Stimulated activated CD8-positive, alpha-beta memory T cell treated with anti-CD3 and anti-CD28 coated beads, Interleukin-4, amount 100 ng/mL, for 24 hours (primary cell): Measurements from ENCODE around the gene MRPL20.

ENCODE experiments used
- DNase-seq: peaks from one replicate; pipeline ENCODE4 v3.0.0-alpha.2; 2020; ENCODE audit warnings: low read depth

MRPL20 gene

GRCh38 chr1:1361233-1361981, 45.7 kb downstream of the MRPL20 start:
- no peak for DNase-seq

- DNase-seq, result no peak
Measured at GRCh38 chr1:1360506-1361169, 46.5 kb downstream of the MRPL20 start.

- no peak for DNase-seq
Measured at GRCh38 chr1:1359664-1360468, 47.2 kb downstream of the MRPL20 start.

- no peak for DNase-seq
Measured at GRCh38 chr1:1359308-1359663, 47.8 kb downstream of the MRPL20 start.

GRCh38 chr1:1358433-1359271, 48.4 kb downstream of the MRPL20 start, which contains the start of gene MXRA8:
TSS of gene MXRA8 (minus strand) at chr1:1358555. CDS start at chr1:1358504, 51 bp downstream.
- DNase-seq, result no peak

- no peak for DNase-seq
Measured at GRCh38 chr1:1357871-1358432, 49.1 kb downstream of the MRPL20 start.

- no peak for DNase-seq
Measured at GRCh38 chr1:1356796-1357401, 50.2 kb downstream of the MRPL20 start.

GRCh38 chr1:1356166-1356795, 50.8 kb downstream of the MRPL20 start:
- no peak for DNase-seq

- no peak for DNase-seq
Measured at GRCh38 chr1:1355416-1355815, 51.7 kb downstream of the MRPL20 start.

GRCh38 chr1:1354271-1355247, 52.5 kb downstream of the MRPL20 start:
- DNase-seq, result no peak

- DNase-seq, result no peak
Measured at GRCh38 chr1:1353389-1354151, 53.5 kb downstream of the MRPL20 start.

GRCh38 chr1:1352786-1353388, 54.2 kb downstream of the MRPL20 start:
- no peak for DNase-seq
